GM23338 (cell line): Measurements from ENCODE around the gene HOXA1. TPM values are rescaled to one million over a fixed set of nuclear protein-coding genes. Genes with fewer than 3 reads are reported as not detected.
"Not testable (repeated sequence)": the region's sequence is repeated elsewhere in the genome, so short reads cannot be mapped to it uniquely, and the experiment has no call there.

Source experiments
- ATAC-seq: fragments of 200-7000 bp; cut with Tn5 transposase; 3 replicates; pipeline ENCODE4 v1.9.1; 2020
- DNase-seq: peaks from one replicate; pipeline ENCODE4 v3.0.0-alpha.2; 2015; ENCODE audit warnings: low spot score
- H2AFZ ChIP-seq: fragments of 200-600 bp; sonication (generic); 2 replicates; pipeline ENCODE4 v1.8.0; 2016; ENCODE audit warnings: antibody characterized with exemption, mild to moderate bottlenecking, moderate library complexity
- H3F3A ChIP-seq: fragments of 200-600 bp; sonication (generic); replicated peaks from 2 replicates; pipeline ENCODE4 v1.8.0; 2017; ENCODE audit warnings: antibody characterized with exemption, mixed run types, low read depth
- H3K27ac ChIP-seq: fragments of 200-600 bp; sonication (generic); 2 replicates; pipeline ENCODE4 v1.6.1; 2016; ENCODE audit warnings: low read depth
- H3K27me3 ChIP-seq: fragments of 200-600 bp; sonication (generic); 2 replicates; pipeline ENCODE4 v1.8.0; 2016; ENCODE audit warnings: mild to moderate bottlenecking, mixed run types, moderate library complexity; ENCODE audit not compliant: insufficient read depth
- H3K36me3 ChIP-seq: fragments of 200-600 bp; sonication (generic); 2 replicates; pipeline ENCODE4 v1.8.0; 2016; ENCODE audit warnings: mild to moderate bottlenecking; ENCODE audit not compliant: insufficient read depth
- H3K4me1 ChIP-seq: fragments of 200-600 bp; sonication (generic); 2 replicates; pipeline ENCODE4 v1.8.0; 2016; ENCODE audit warnings: mild to moderate bottlenecking, moderate library complexity; ENCODE audit not compliant: insufficient read depth
- H3K4me2 ChIP-seq: fragments of 200-600 bp; sonication (generic); 2 replicates; pipeline ENCODE4 v1.7.1; 2017; ENCODE audit warnings: mixed run types
- H3K4me3 ChIP-seq: fragments of 200-600 bp; sonication (generic); 2 replicates; pipeline ENCODE4 v1.6.1; 2016; ENCODE audit warnings: mixed run types
- H3K79me2 ChIP-seq: fragments of 200-600 bp; sonication (generic); replicated peaks from 2 replicates; pipeline ENCODE4 v1.8.0; 2017; ENCODE audit warnings: mild to moderate bottlenecking; ENCODE audit not compliant: insufficient read depth
- H3K9me2 ChIP-seq: fragments of 200-600 bp; sonication (generic); 2 replicates; pipeline ENCODE4 v1.8.0; 2017; ENCODE audit not compliant: insufficient read depth
- H4K20me1 ChIP-seq: fragments of 200-600 bp; sonication (generic); replicated peaks from 2 replicates; pipeline ENCODE4 v1.8.0; 2017; ENCODE audit warnings: mild to moderate bottlenecking; ENCODE audit not compliant: insufficient read depth
- H3K27ac Mint-ChIP-seq: 2 replicates; pipeline ENCODE4 v1.8.0; 2020; ENCODE audit warnings: inconsistent platforms, mild to moderate bottlenecking, moderate library complexity, mixed read lengths
- H3K27me3 Mint-ChIP-seq: 3 replicates; pipeline ENCODE4 v1.8.0; 2022; ENCODE audit warnings: low read depth, mild to moderate bottlenecking, moderate library complexity, mixed read lengths, inconsistent platforms; ENCODE audit not compliant: insufficient read depth, poor library complexity
- H3K36me3 Mint-ChIP-seq: 3 replicates; pipeline ENCODE4 v1.8.0; 2021; ENCODE audit warnings: low read depth, mild to moderate bottlenecking, inconsistent platforms, moderate library complexity, mixed read lengths
- H3K4me1 Mint-ChIP-seq: 3 replicates; pipeline ENCODE4 v1.8.0; 2020; ENCODE audit warnings: mild to moderate bottlenecking, inconsistent platforms, mixed read lengths
- H3K4me3 Mint-ChIP-seq: 3 replicates; pipeline ENCODE4 v1.8.0; 2021; ENCODE audit warnings: moderate library complexity, mild to moderate bottlenecking, inconsistent platforms, mixed read lengths
- H3K9me3 Mint-ChIP-seq: 3 replicates; pipeline ENCODE4 v1.8.0; 2020; ENCODE audit warnings: moderate library complexity, mild to moderate bottlenecking, inconsistent platforms, mixed read lengths
- polyA plus RNA-seq: library from polyadenylated mRNA; unstranded; fragments of >200 nt; fragmentation: Nextera tagmentation; extraction: Ambion mirVana; gene quantifications from 2 replicates; pipeline ENCODE4 v1.2.1, GENCODE V29; 2016
- small RNA-seq: library from RNA; depleted of rRNA; stranded (forward); fragments of <200 nt; gene quantifications from one replicate; pipeline ENCODE3, GENCODE V24; 2014; ENCODE audit warnings: low replicate concordance
- total RNA-seq: library from RNA; depleted of rRNA; stranded (reverse); fragments of >200 nt; shearing (Covaris generic); gene quantifications from 2 replicates; pipeline ENCODE4 v1.2.3, GENCODE V29; 2014; rRNA removed
- TF ChIP-seq, protein P1 (sequence below): IDR thresholded peaks from 2 replicates; pipeline ENCODE4 v1.6.1; 2016; ENCODE audit warnings: antibody characterized with exemption

Gene HOXA1
- total and polyA plus RNA-seq, 2 experiments from 2014 or later = not detected

DNA sequence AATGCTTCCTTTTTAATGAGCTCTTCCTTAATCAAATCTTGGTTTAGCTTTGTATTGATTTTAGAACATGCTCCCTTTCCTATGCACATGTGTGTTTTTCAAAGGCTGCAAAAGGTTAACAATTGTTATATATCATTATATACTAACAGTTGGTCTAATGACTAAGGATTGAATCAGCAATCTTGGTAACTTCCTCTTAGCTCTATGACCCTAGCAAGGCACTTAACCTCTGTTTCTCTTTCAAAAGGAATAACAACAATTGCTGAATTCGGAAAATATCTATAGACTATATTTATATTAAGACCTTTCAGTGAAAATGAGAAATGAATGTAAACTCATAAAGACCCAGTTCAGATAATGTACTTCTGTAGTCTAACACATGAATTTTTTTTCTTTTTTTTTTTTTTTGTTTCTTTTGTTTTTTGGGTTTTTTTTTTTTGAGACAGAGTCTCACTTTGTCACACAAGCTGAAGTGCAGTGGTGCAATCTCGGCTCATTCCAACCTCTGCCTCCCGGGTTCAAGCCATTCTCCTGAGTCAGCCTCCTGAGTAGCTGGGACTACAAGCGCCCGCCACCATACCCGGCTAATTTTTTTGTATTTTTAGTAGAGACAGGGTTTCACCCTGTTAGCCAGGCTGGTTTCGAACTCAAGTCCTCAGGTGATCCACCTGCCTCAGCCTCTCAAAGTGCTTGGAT lies 48.8 kb downstream of the HOXA1 start (continued):
- TF ChIP-seq, protein P1, sequence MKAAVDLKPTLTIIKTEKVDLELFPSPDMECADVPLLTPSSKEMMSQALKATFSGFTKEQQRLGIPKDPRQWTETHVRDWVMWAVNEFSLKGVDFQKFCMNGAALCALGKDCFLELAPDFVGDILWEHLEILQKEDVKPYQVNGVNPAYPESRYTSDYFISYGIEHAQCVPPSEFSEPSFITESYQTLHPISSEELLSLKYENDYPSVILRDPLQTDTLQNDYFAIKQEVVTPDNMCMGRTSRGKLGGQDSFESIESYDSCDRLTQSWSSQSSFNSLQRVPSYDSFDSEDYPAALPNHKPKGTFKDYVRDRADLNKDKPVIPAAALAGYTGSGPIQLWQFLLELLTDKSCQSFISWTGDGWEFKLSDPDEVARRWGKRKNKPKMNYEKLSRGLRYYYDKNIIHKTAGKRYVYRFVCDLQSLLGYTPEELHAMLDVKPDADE = no peak

DNA sequence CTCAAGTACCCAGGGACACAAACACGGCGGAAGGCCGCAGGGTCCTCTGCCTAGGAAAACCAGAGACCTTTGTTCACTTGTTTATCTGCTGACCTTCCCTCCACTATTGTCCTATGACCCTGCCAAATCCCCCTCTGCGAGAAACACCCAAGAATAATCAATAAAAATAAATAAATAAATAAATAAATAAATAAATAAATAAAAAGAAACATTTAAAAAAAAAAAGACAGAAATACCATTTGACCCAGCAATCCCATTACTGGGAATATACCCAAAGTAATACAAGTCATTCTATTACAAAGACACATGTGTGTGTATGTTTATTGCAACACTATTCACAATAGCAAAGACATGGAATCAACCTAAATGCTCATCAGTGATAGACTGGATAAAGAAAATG lies 49.8 kb downstream of the HOXA1 start:
- H3K27me3 Mint-ChIP-seq, ATAC-seq: not testable (repeated sequence)

DNA sequence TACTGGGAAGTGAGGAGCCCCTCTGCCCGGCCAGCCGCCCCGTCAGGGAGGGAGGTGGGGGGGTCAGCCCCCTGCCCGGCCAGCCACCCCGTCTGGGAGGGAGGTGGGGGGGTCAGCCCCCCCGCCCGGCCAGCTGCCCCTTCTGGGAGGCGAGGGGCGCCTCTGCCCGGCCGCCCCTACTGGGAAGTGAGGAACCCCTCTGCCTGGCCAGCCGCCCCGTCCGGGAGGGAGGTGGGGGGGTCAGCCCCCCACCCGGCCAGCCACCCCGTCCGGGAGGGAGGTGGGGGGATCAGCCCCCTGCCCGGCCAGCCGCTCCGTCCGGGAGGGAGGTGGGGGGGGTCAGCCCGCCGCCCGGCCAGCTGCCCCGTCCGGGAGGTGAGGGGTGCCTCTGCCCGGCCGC lies 50.7 kb downstream of the HOXA1 start:
- not testable (repeated sequence) for H3K27ac ChIP-seq

More for the DNA sequence above, 49.8 kb downstream of the HOXA1 start:
- not testable (repeated sequence) for H3F3A ChIP-seq, H3K4me2 ChIP-seq, H3K79me2 ChIP-seq, H3K9me2 ChIP-seq, H3K36me3 ChIP-seq, DNase-seq, H3K4me1 Mint-ChIP-seq, H2AFZ ChIP-seq, H3K27ac ChIP-seq, H3K27me3 ChIP-seq, H3K27ac Mint-ChIP-seq, H4K20me1 ChIP-seq, H3K4me3 ChIP-seq, H3K4me3 Mint-ChIP-seq, H3K4me1 ChIP-seq
- Mint-ChIP-seq H3K9me3 (peaks cover 14% of the 10 kb centered on the region), H3K36me3 (peaks cover 12% of the 10 kb centered on the region)

More for the DNA sequence above, 50.7 kb downstream of the HOXA1 start:
- H3K4me1 Mint-ChIP-seq, H2AFZ ChIP-seq, ATAC-seq, H3K36me3 ChIP-seq, H4K20me1 ChIP-seq, H3K4me3 ChIP-seq, H3F3A ChIP-seq, H3K4me2 ChIP-seq, H3K4me3 Mint-ChIP-seq, H3K27ac Mint-ChIP-seq, H3K9me2 ChIP-seq, H3K27me3 Mint-ChIP-seq, H3K79me2 ChIP-seq, H3K27me3 ChIP-seq, H3K4me1 ChIP-seq, DNase-seq: not testable (repeated sequence)
- Mint-ChIP-seq H3K36me3 (peaks cover 12% of the 10 kb centered on the region), H3K9me3 (peaks cover 14% of the 10 kb centered on the region)

Small RNAs within 50 kb of the gene (small RNA-seq; reads per million reads assigned to genes)
- not detected for gene RF01977

Other genes with a start within 250 kb of the HOXA1 start
- 2.5 and 4.0 TPM in 2 replicates for gene SKAP2, start 231.4 kb downstream of the HOXA1 start, total RNA-seq
- gene SKAP2, start 231.4 kb downstream of the HOXA1 start, polyA plus RNA-seq = 3.6 and 4.4 TPM in 2 replicates
- gene HOXA2, start 6.7 kb upstream of the HOXA1 start, total RNA-seq = not detected in 2 replicates
- gene HOXA2, start 6.7 kb upstream of the HOXA1 start, polyA plus RNA-seq = not detected in 2 replicates
- gene HOXA4, start 34.8 kb upstream of the HOXA1 start, total RNA-seq = not detected in 2 replicates
- gene HOXA4, start 34.8 kb upstream of the HOXA1 start, polyA plus RNA-seq = not detected in 2 replicates
- gene HOXA5, start 47.7 kb upstream of the HOXA1 start, total RNA-seq = not detected in 2 replicates
- gene HOXA5, start 47.7 kb upstream of the HOXA1 start, polyA plus RNA-seq = not detected in 2 replicates
- not detected in 2 replicates for gene HOXA6, start 51.8 kb upstream of the HOXA1 start, total RNA-seq
- not detected in 2 replicates for gene HOXA6, start 51.8 kb upstream of the HOXA1 start, polyA plus RNA-seq
- gene HOXA3, start 56.6 kb upstream of the HOXA1 start, total RNA-seq = not detected in 2 replicates
- not detected in 2 replicates for gene HOXA3, start 56.6 kb upstream of the HOXA1 start, polyA plus RNA-seq
- gene HOXA7, start 60.7 kb upstream of the HOXA1 start, total RNA-seq = not detected in 2 replicates
- gene HOXA7, start 60.7 kb upstream of the HOXA1 start, polyA plus RNA-seq = 0.24 TPM in 1 of 2 replicates, not detected in the other
- gene HOXA9, start 69.5 kb upstream of the HOXA1 start, total RNA-seq = not detected in 2 replicates
- not detected in 2 replicates for gene HOXA9, start 69.5 kb upstream of the HOXA1 start, polyA plus RNA-seq
- not detected in 2 replicates for gene HOXA10, start 78.3 kb upstream of the HOXA1 start, total RNA-seq
- gene HOXA10, start 78.3 kb upstream of the HOXA1 start, polyA plus RNA-seq = not detected in 2 replicates
- gene HOXA11, start 89.2 kb upstream of the HOXA1 start, total RNA-seq = not detected in 2 replicates
- gene HOXA11, start 89.2 kb upstream of the HOXA1 start, polyA plus RNA-seq = not detected in 2 replicates
- not detected in 2 replicates for gene HOXA13, start 104.1 kb upstream of the HOXA1 start, total RNA-seq
- not detected in 2 replicates for gene HOXA13, start 104.1 kb upstream of the HOXA1 start, polyA plus RNA-seq
- not detected in 2 replicates for gene EVX1, start 146.8 kb upstream of the HOXA1 start, total RNA-seq
- not detected in 2 replicates for gene EVX1, start 146.8 kb upstream of the HOXA1 start, polyA plus RNA-seq